H1 (cell line): ENCODE data around the gene TTC38. TPM values are rescaled to one million over a fixed set of nuclear protein-coding genes. Genes with fewer than 3 reads are reported as not detected.

Experiments used
- ASH2L ChIP-seq: fragments of 200-600, 300-600 bp; sonication (generic); IDR thresholded peaks from one replicate; pipeline ENCODE4 v1.7.1; 2017; ENCODE audit warnings: low read length
- BACH1 ChIP-seq: IDR thresholded peaks from 2 replicates; pipeline ENCODE4 v1.6.1; 2012; ENCODE audit warnings: low read length, improper control_type of control experiment
- BCL11A ChIP-seq, 2 experiments: IDR thresholded peaks; one replicate each; pipeline ENCODE4 v1.6.1; 2011; ENCODE audit warnings: low read depth in 2 of 2, low read length in 2 of 2, mild to moderate bottlenecking in 2 of 2
- GTF2F1 ChIP-seq: IDR thresholded peaks from 2 replicates; pipeline ENCODE4 v1.6.1; 2012; ENCODE audit warnings: low read depth, low read length, improper control_type of control experiment, borderline replicate concordance
- KDM4A ChIP-seq: IDR thresholded peaks from one replicate; pipeline ENCODE4 v1.7.1; 2012; ENCODE audit warnings: low read depth, mild to moderate bottlenecking, moderate library complexity, low read length, inconsistent platforms; ENCODE audit not compliant: severe bottlenecking
- PHF8 ChIP-seq: fragments of 200-600 bp; sonication (generic); conservative IDR thresholded peaks from 2 replicates; pipeline ENCODE4 v1.7.1; 2012; ENCODE audit warnings: low read depth, mild to moderate bottlenecking, inconsistent platforms, low read length, moderate library complexity
- POLR2A ChIP-seq, 2 experiments: IDR thresholded peaks; 1 replicate in 1 of 2; 2 replicates in 1 of 2; pipeline ENCODE4 v1.6.1; 2011; ENCODE audit warnings: low read depth in 2 of 2, low read length in 2 of 2, mild to moderate bottlenecking in 2 of 2; ENCODE audit errors: control extremely low read depth in 1 of 2
- TAF1 ChIP-seq: IDR thresholded peaks from 2 replicates; pipeline ENCODE4 v1.6.1; 2011; ENCODE audit warnings: mild to moderate bottlenecking, low read depth, low read length
- TBP ChIP-seq: IDR thresholded peaks from 2 replicates; pipeline ENCODE4 v1.6.1; 2011; ENCODE audit warnings: low read depth, low read length, improper control_type of control experiment
- YY1 ChIP-seq: IDR thresholded peaks from 2 replicates; pipeline ENCODE4 v1.6.1; 2011; ENCODE audit warnings: low read depth, mild to moderate bottlenecking, low read length
- polyA plus RNA-seq, 7 experiments: library from polyadenylated mRNA; depleted of rRNA in 3 of 7; stranded (reverse) in 5 of 7; unstranded in 2 of 7; fragments of >200 nt in 5 of 7; fragments of 200-250 nt in 2 of 7; gene quantifications; 1 replicate in 5 of 7; 2 replicates in 1 of 7; 4 replicates in 1 of 7; pipeline versions ENCODE4 v1.2.1 to v1.2.3, GENCODE V29; 2011 to 2013; ENCODE audit warnings: missing spikeins in 2 of 7, mixed read lengths in 2 of 7
- total RNA-seq: library from RNA; stranded (reverse); fragmentation: NEBNext Ultra II Directional; extraction: Animal tissue kit (Norgen Biotek cat#: 25700); gene quantifications from 2 replicates; pipeline ENCODE4 v1.2.1, GENCODE V29; 2021

The TTC38 gene
- total and polyA plus RNA-seq, 2 of the 8 experiments (the other 6 are each of a cell fraction or from before 2014, with no cell fraction given): 25.3 to 34.8 TPM

- TF ChIP-seq ASH2L (peak; percentile 53), KDM4A (peak; percentile 77), POLR2A (IDR thresholded peaks at IDR 0.05; ENCODE audit: control extremely low read depth in 1 of 2, low read depth in 2 of 2, low read length in 2 of 2) (peak in 1 of 2 experiments; percentile 49; a peak in 1 of 3 replicates), TAF1 (peak; percentile 11; the same call in 1 of the 2 replicates), BCL11A (IDR thresholded peaks at IDR 0.05; ENCODE audit: low read depth in 2 of 2, low read length in 2 of 2) (no peak), YY1 (peak; percentile 73; the same call in 1 of the 2 replicates), GTF2F1 (no peak), BACH1 (peak; percentile 42; the same call in 1 of the 2 replicates), PHF8 (peak; percentile 72), TBP (peak; percentile 33; the same call in 1 of the 2 replicates)
Observed at GRCh38 chr22:46267431-46268279, at the start of gene TTC38 (continued).
